Right lobe of liver (tissue), 6 donors: ENCODE measurements around the gene CCDC167. TPM values are rescaled to one million over a fixed set of nuclear protein-coding genes. Genes with fewer than 3 reads are reported as not detected.

Experiments
- ATAC-seq, 4 donors: fragments of 200-7000 bp; cut with Tn5 transposase; one replicate each; pipeline ENCODE4 v1.9.1; 2020; ENCODE audit warnings: mild to moderate bottlenecking in 4 of 4, moderate library complexity in 4 of 4
- DNase-seq, 3 donors: peaks; one replicate each; pipeline ENCODE4 v3.0.0-alpha.2; 2020
- H3K27ac ChIP-seq, 3 donors: fragments of 200-600 bp; one replicate each; pipeline ENCODE4 v1.8.0; 2022
- H3K27me3 ChIP-seq, 2 donors: fragments of 200-600 bp; one replicate each; pipeline ENCODE4 v1.8.0; 2022
- H3K36me3 ChIP-seq, 4 donors: fragments of 200-600 bp; sonication (generic) in 1 of 4; one replicate each; pipeline versions ENCODE4 v1.5.1 to v1.8.0; 2017 to 2022; ENCODE audit warnings: control low read depth in 1 of 4
- H3K4me1 ChIP-seq, 4 donors: fragments of 200-600 bp; sonication (generic) in 1 of 4; one replicate each; pipeline versions ENCODE4 v1.5.1 to v1.8.0; 2017 to 2022; ENCODE audit warnings: control low read depth in 1 of 4
- H3K4me3 ChIP-seq, 3 donors: fragments of 200-600 bp; one replicate each; pipeline ENCODE4 v1.8.0; 2022
- H3K9me3 ChIP-seq, 4 donors: fragments of 200-600 bp; sonication (generic) in 1 of 4; one replicate each; pipeline versions ENCODE4 v1.5.1 to v1.8.0; 2017 to 2022; ENCODE audit warnings: control low read depth in 1 of 4
- CTCF ChIP-seq, 4 donors: fragments of 200-600 bp in 3 of 4; fragments of 450-650 bp in 1 of 4; IDR thresholded peaks; one replicate each; pipeline versions ENCODE4 v1.5.1 to v1.8.0; 2016 to 2022; ENCODE audit warnings: antibody characterized with exemption in 4 of 4, mild to moderate bottlenecking in 2 of 4
- POLR2A ChIP-seq: fragments of 450-650 bp; IDR thresholded peaks from one replicate; pipeline ENCODE4 v1.6.1; 2017; ENCODE audit warnings: antibody characterized with exemption, mild to moderate bottlenecking
- WGBS: methylation state at CpG from one replicate; pipeline ENCODE4 v1.1.6; 2018; ENCODE audit warnings: low coverage, low lambda C conversion rate; ENCODE audit not compliant: insufficient coverage; ENCODE audit errors: missing lambda C conversion rate; 5-methylcytosine and 5-hydroxymethylcytosine counted together
- intact Hi-C, 2 donors: fragments of 100-400 bp; cut with DNase I; formaldehyde crosslinking; loops; one replicate each; pipeline versions ENCODE4 v1.11.2 to v1.14.1; 2022
- total RNA-seq, 6 experiments: library from RNA; depleted of rRNA in 2 of 6; stranded (reverse); fragments of >200 nt in 2 of 6; fragmentation: NEBNext Ultra II Directional in 3 of 6; extraction: Animal tissue kit (Norgen Biotek cat#: 25700) in 3 of 6; gene quantifications; one replicate each; pipeline versions ENCODE4 v1.1.0 to v1.2.4, GENCODE V29; 2016 to 2023
- donor health status: DM: no; HTN: yes; CAD: no.
- donor health status: DM: no; HTN: no; CAD: no.
- donor health status: DM: no; HTN: no; CAD: no.
- donor health status: DM: no; HTN: yes; CAD: no.
- donor health status: DM: no; HTN: yes; CAD: no.

CCDC167 gene
- total RNA-seq, 6 experiments from 2014 or later: 16.5 to 103 (median 26.9) TPM

GRCh38 chr6:37528541-37528940 lies 28.8 kb upstream of the CCDC167 start:
- intact Hi-C loops: no loop called here
- WGBS: 66% methylated on average over 7 of the region's 8 CpGs

GRCh38 chr6:37525460-37526357 lies 26.0 kb upstream of the CCDC167 start:
- TF ChIP-seq POLR2A (no peak), CTCF (IDR thresholded peaks at IDR 0.05) (no peak)
- DNase-seq: no peak
- Histone ChIP-seq H3K4me1 (no peaks in the 10 kb centered on the region), H3K4me3 (no peak overlapping the region), H3K27ac (no peak overlapping the region), H3K27me3 (no peaks in the 10 kb centered on the region), H3K9me3 (no peaks in the 10 kb centered on the region), H3K36me3 (no peaks in the 10 kb centered on the region)
- ATAC-seq: no peak
- WGBS: 62% methylated on average over 11 of the region's 12 CpGs
- intact Hi-C loops: no loop called here

More at GRCh38 chr6:37528541-37528940, 28.8 kb upstream of the CCDC167 start:
- TF ChIP-seq CTCF (IDR thresholded peaks at IDR 0.05): no peak
- no peak for TF ChIP-seq POLR2A
- no peak for DNase-seq
- Histone ChIP-seq H3K4me1 (no peaks in the 10 kb centered on the region), H3K36me3 (no peaks in the 10 kb centered on the region), H3K27ac (no peak overlapping the region), H3K27me3 (no peaks in the 10 kb centered on the region), H3K9me3 (no peaks in the 10 kb centered on the region), H3K4me3 (no peak overlapping the region)
- ATAC-seq: no peak

- WGBS: 89% methylated on average over 4 of the region's 4 CpGs
- no peaks in the 10 kb centered on the region for H3K27me3 ChIP-seq
Observed at GRCh38 chr6:37524970-37525318, 25.3 kb upstream of the CCDC167 start.

More at GRCh38 chr6:37524970-37525318, 25.3 kb upstream of the CCDC167 start:
- intact Hi-C loops: no loop called here
- Histone ChIP-seq H3K9me3 (no peaks in the 10 kb centered on the region), H3K4me3 (no peak overlapping the region), H3K27ac (no peak overlapping the region), H3K36me3 (no peaks in the 10 kb centered on the region), H3K4me1 (no peaks in the 10 kb centered on the region)
- no peak for ATAC-seq
- no peak for DNase-seq
- no peak for TF ChIP-seq CTCF (IDR thresholded peaks at IDR 0.05)
- no peak for TF ChIP-seq POLR2A
